Eye (tissue), 1 donor: ENCODE results near the gene CLMP.
A peak's percentile ranks its signal among the peaks of the same experiment; 100 is the strongest.

Experiments used
- DNase-seq: peaks from one replicate; pipeline ENCODE4 v3.0.0-alpha.2; 2015

Gene CLMP

GRCh38 chr11:123052901-123053721 lies 141.9 kb downstream of the CLMP start:
- no peak for DNase-seq

GRCh38 chr11:123051634-123052033 lies 143.4 kb downstream of the CLMP start:
- no peak for DNase-seq

- no peak for DNase-seq
Measured at GRCh38 chr11:123051146-123051545, 143.9 kb downstream of the CLMP start.

GRCh38 chr11:123047947-123048293 lies 147.1 kb downstream of the CLMP start:
- no peak for DNase-seq

GRCh38 chr11:123047266-123047946 lies 147.6 kb downstream of the CLMP start:
- peak; percentile 54 for DNase-seq

- peak; percentile 39 for DNase-seq
Measured at GRCh38 chr11:123046473-123047259, 148.4 kb downstream of the CLMP start.

GRCh38 chr11:123045101-123045500 lies 149.9 kb downstream of the CLMP start:
- no peak for DNase-seq

- no peak for DNase-seq
Measured at GRCh38 chr11:123041185-123041584, 153.9 kb downstream of the CLMP start.

GRCh38 chr11:123040111-123040432 lies 155.0 kb downstream of the CLMP start:
- DNase-seq: no peak

GRCh38 chr11:123035831-123036230 lies 159.2 kb downstream of the CLMP start:
- DNase-seq: no peak

- no peak for DNase-seq
Measured at GRCh38 chr11:123034597-123034996, 160.5 kb downstream of the CLMP start.

- no peak for DNase-seq
Measured at GRCh38 chr11:123033895-123034294, 161.2 kb downstream of the CLMP start.

GRCh38 chr11:123030517-123030916 lies 164.5 kb downstream of the CLMP start:
- no peak for DNase-seq

- DNase-seq: peak; percentile 45
Measured at GRCh38 chr11:123020968-123021367, 174.1 kb downstream of the CLMP start.
